C4-2B (cell line): ENCODE results near the gene CSMD2.

ENCODE experiments used
- CTCF ChIP-seq: fragments of 450-650 bp; conservative IDR thresholded peaks from 2 replicates; pipeline ENCODE4 v1.5.1; 2017; ENCODE audit warnings: mild to moderate bottlenecking
- ZFX ChIP-seq: fragments of 450-650 bp; IDR thresholded peaks from 2 replicates; pipeline ENCODE4 v1.6.1; 2017

GRCh38 chr1:33918368-33918767 is 246.7 kb downstream of the CSMD2 start:
- TF ChIP-seq CTCF (no peak), ZFX (no peak)
